Bronchial epithelial cell (primary cell): ENCODE measurements around the gene SELENOW. TPM values are rescaled to one million over a fixed set of nuclear protein-coding genes. Genes with fewer than 3 reads are reported as not detected.
A peak's percentile ranks its signal among the peaks of the same experiment; 100 is the strongest.
"Not testable (repeated sequence)": the region's sequence is repeated elsewhere in the genome, so short reads cannot be mapped to it uniquely, and the experiment has no call there.

Source experiments
- DNase-seq: peaks from one replicate; pipeline ENCODE4 v3.0.0-alpha.2; 2010; ENCODE audit warnings: low read depth
- FAIRE-seq: peaks from 2 replicates; lab custom pipeline; 2011; peaks lifted over from hg19 to GRCh38; lab: Jason Lieb, UNC
- H3K27me3 ChIP-seq: 2 replicates; pipeline ENCODE4 v1.5.1; 2011; ENCODE audit warnings: low read length; ENCODE audit not compliant: control insufficient read depth, insufficient read depth
- H3K36me3 ChIP-seq: 2 replicates; pipeline ENCODE4 v1.5.1; 2011; ENCODE audit warnings: low read length; ENCODE audit not compliant: control insufficient read depth, insufficient read depth
- H3K4me3 ChIP-seq: 2 replicates; pipeline ENCODE4 v1.5.1; 2011; ENCODE audit warnings: mild to moderate bottlenecking, low read depth, low read length, control low read depth
- total RNA-seq: library from RNA; depleted of rRNA; stranded (reverse); fragments of >200 nt; gene quantifications from 2 replicates; pipeline ENCODE4 v1.2.1, GENCODE V29; 2014
- TF ChIP-seq, protein P1 (sequence below): IDR thresholded peaks from 2 replicates; pipeline ENCODE4 v1.5.1; 2011; ENCODE audit warnings: mild to moderate bottlenecking, moderate library complexity, low read length, control low read depth, inconsistent platforms; ENCODE audit not compliant: insufficient read depth, severe bottlenecking

Gene SELENOW
- total RNA-seq, 1 donor from 2014 or later, result 149 TPM

- no peak for DNase-seq
- H3K27me3 ChIP-seq, result no peaks in the 10 kb centered on the region
- no peak overlapping the region for H3K4me3 ChIP-seq
- H3K36me3 ChIP-seq, result peaks cover 6% of the 10 kb centered on the region
- FAIRE-seq, result no peak
- TF ChIP-seq, protein P1, sequence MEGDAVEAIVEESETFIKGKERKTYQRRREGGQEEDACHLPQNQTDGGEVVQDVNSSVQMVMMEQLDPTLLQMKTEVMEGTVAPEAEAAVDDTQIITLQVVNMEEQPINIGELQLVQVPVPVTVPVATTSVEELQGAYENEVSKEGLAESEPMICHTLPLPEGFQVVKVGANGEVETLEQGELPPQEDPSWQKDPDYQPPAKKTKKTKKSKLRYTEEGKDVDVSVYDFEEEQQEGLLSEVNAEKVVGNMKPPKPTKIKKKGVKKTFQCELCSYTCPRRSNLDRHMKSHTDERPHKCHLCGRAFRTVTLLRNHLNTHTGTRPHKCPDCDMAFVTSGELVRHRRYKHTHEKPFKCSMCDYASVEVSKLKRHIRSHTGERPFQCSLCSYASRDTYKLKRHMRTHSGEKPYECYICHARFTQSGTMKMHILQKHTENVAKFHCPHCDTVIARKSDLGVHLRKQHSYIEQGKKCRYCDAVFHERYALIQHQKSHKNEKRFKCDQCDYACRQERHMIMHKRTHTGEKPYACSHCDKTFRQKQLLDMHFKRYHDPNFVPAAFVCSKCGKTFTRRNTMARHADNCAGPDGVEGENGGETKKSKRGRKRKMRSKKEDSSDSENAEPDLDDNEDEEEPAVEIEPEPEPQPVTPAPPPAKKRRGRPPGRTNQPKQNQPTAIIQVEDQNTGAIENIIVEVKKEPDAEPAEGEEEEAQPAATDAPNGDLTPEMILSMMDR, result no peak
Observed at GRCh38 chr19:47786566-47786965, 8.1 kb downstream of the SELENOW start.

DNA sequence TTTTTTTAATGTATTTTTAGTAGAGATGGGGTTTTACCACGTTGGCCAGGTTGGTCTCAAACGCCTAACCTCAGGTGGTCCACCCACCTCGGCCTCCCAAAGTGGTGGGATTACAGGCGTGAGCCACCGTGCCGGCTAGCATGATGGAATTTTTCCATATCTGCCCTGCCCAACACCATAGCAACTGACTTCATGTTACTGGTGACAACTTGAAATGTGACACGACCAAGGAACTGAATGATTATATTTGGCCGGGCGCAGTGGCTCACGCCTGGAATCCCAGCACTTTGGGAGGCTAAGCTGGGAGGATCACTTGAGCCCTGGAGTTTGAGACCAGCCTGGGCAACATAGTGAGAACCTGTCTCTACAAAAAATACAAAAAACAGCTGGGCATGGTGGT lies 8.8 kb downstream of the SELENOW start:
- not testable (repeated sequence) for DNase-seq

DNA sequence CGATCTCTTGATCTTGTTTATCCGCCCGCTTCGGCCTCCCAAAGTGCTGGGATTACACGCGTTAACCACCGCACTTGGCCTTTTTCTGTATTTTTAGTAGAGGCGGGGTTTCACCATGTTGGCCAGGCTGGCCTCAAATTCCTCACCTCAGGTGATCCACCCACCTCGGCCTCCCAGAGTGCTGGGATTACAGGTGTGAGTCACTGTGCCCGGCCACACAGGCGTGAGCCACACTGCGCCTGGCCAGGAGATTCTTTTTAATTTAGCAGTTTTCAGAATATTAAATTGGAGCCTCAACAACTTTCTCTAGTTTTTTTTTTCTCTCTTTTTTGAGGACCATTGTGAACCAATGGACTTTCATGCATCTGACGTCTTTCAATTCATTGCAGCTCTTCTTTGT lies 11.3 kb downstream of the SELENOW start:
- H3K27me3 ChIP-seq, FAIRE-seq, H3K4me3 ChIP-seq, H3K36me3 ChIP-seq: not testable (repeated sequence)
- peak; percentile 40 for DNase-seq

More for the DNA sequence above, 8.8 kb downstream of the SELENOW start:
- H3K4me3 ChIP-seq, FAIRE-seq, H3K36me3 ChIP-seq, H3K27me3 ChIP-seq: not testable (repeated sequence)

- TF ChIP-seq, protein P1, result peak; percentile 86
- Histone ChIP-seq H3K4me3 (no peak overlapping the region), H3K36me3 (no peaks in the 10 kb centered on the region), H3K27me3 (no peaks in the 10 kb centered on the region)
- DNase-seq (peak; percentile 42), FAIRE-seq (no peak)
Observed at GRCh38 chr19:47790398-47790814, 11.9 kb downstream of the SELENOW start.

DNA sequence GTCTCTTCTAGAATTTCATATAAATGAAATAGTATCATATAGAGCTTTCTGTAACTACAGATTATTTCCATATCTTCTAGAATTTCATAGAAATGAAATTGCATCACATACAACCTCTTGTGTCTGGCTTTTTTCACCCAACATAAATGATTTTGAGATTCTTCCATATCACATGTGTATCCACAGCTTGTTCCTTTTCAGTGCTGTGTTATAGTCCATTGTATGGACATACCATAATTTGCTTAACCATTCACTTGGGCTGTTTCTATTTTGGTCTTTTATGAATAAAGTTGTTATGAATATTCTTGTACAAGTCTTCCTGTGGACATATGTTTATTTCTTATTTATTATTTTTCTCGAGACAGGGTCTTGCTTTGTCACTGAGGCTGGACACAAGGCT lies 14.1 kb downstream of the SELENOW start:
- Histone ChIP-seq H3K4me3 (no peak overlapping the region), H3K27me3 (no peaks in the 10 kb centered on the region), H3K36me3 (no peaks in the 10 kb centered on the region)
- TF ChIP-seq, protein P1, result no peak
- DNase-seq (no peak), FAIRE-seq (no peak)

GRCh38 chr19:47794526-47794925 lies 16.0 kb downstream of the SELENOW start:
- Histone ChIP-seq H3K36me3 (no peaks in the 10 kb centered on the region), H3K4me3 (no peak overlapping the region), H3K27me3 (no peaks in the 10 kb centered on the region)
- TF ChIP-seq, protein P1, result peak; percentile 21
- FAIRE-seq (no peak), DNase-seq (no peak)

DNA sequence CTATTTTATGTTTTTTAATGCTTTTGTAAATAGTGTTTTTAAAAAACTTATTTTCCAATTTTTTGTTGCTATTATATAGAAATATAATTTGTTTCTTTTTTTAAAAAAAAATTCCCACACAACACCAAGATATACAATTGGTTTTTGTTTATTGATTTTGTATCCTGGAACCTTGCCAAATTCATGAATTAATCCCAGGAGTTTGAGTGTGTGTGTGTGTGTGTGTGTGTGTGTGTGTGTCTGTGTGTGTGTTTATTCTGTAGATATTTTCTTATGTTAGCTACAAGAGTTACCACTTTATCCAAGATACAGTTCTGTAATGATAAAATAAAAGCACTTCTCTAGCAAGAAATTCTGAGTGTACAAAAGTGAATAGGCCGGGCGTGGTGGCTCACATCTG lies 18.3 kb downstream of the SELENOW start:
- DNase-seq, result no peak
- H3K27me3 ChIP-seq, result no peaks in the 10 kb centered on the region
- H3K4me3 ChIP-seq, result no peak overlapping the region
- no peaks in the 10 kb centered on the region for H3K36me3 ChIP-seq
- TF ChIP-seq, protein P1, result no peak
- no peak for FAIRE-seq
